PC-3 (cell line): ENCODE measurements around the gene ATP5IF1. TPM values are rescaled to one million over a fixed set of nuclear protein-coding genes. Genes with fewer than 3 reads are reported as not detected.
A peak's percentile ranks its signal among the peaks of the same experiment; 100 is the strongest.

ENCODE experiments used
- ATAC-seq: fragments of 200-7000 bp; cut with Tn5 transposase; 2 replicates; pipeline ENCODE4 v1.9.1; 2020; ENCODE audit warnings: mild to moderate bottlenecking, moderate library complexity
- BruUV-seq: library from RNA; stranded (reverse); fragments of 400-500 nt; replicated peaks from 2 replicates; lab custom pipeline; 2021; lab: Mats Ljungman, UMichigan
- CTCF ChIA-PET: fragments of 300-600 bp; sonication (Branson Sonifier 250); formaldehyde crosslinking; loops from one replicate; lab custom pipeline; 2022; ENCODE audit warnings: antibody characterized with exemption; lab: Charles Lee
- POLR2A ChIA-PET: fragments of 300-600 bp; sonication (Branson Sonifier 250); formaldehyde crosslinking; loops from one replicate; lab custom pipeline; 2022; ENCODE audit warnings: antibody characterized with exemption; ENCODE audit not compliant: unreplicated experiment; lab: Charles Lee
- DNase-seq: peaks from one replicate; pipeline ENCODE4 v3.0.0-alpha.2; 2015
- H2AFZ ChIP-seq: fragments of 300-600 bp; sonication (generic); 2 replicates; pipeline ENCODE4 v1.6.0; 2016; ENCODE audit warnings: antibody characterized with exemption, low read length
- H3F3A ChIP-seq: fragments of 300-600 bp; sonication (generic); one replicate; pipeline ENCODE4 v1.6.0; 2017; ENCODE audit warnings: antibody characterized with exemption, low read length, control low read depth, mild to moderate bottlenecking; ENCODE audit not compliant: unreplicated experiment
- H3K27ac ChIP-seq: fragments of 300-600 bp; sonication (generic); 2 replicates; pipeline ENCODE4 v1.5.1; 2016; ENCODE audit warnings: mild to moderate bottlenecking, low read length
- H3K27me3 ChIP-seq: fragments of 300-600 bp; sonication (generic); 2 replicates; pipeline ENCODE4 v1.6.1; 2016; ENCODE audit warnings: low read length, mixed read lengths
- H3K36me3 ChIP-seq: fragments of 300-600 bp; sonication (generic); 2 replicates; pipeline ENCODE4 v1.6.1; 2016; ENCODE audit warnings: low read depth, mixed run types, low read length, mixed read lengths
- H3K4me1 ChIP-seq: fragments of 300-600 bp; sonication (generic); 2 replicates; pipeline ENCODE4 v1.5.1; 2016; ENCODE audit warnings: low read length; ENCODE audit not compliant: insufficient read depth
- H3K4me2 ChIP-seq: fragments of 300-600 bp; sonication (generic); 2 replicates; pipeline ENCODE4 v1.6.0; 2016; ENCODE audit warnings: low read length
- H3K4me3 ChIP-seq: fragments of 300-600 bp; sonication (generic); 2 replicates; pipeline ENCODE4 v1.5.1; 2016; ENCODE audit warnings: mild to moderate bottlenecking, low read length, mixed read lengths
- H3K79me2 ChIP-seq: fragments of 300-600 bp; sonication (generic); 2 replicates; pipeline ENCODE4 v1.6.1; 2017; ENCODE audit warnings: low read length, mixed read lengths
- H3K9ac ChIP-seq: fragments of 300-600 bp; sonication (generic); 2 replicates; pipeline ENCODE4 v1.6.0; 2016; ENCODE audit warnings: mild to moderate bottlenecking, low read length
- H3K9me2 ChIP-seq: fragments of 300-600 bp; sonication (generic); replicated peaks from 2 replicates; pipeline ENCODE4 v1.6.1; 2016; ENCODE audit warnings: mixed run types, low read length, mixed read lengths
- H3K9me3 ChIP-seq: fragments of 300-600 bp; sonication (generic); 2 replicates; pipeline ENCODE4 v1.6.1; 2016; ENCODE audit warnings: low read length, mixed read lengths
- H4K20me1 ChIP-seq: fragments of 300-600 bp; sonication (generic); 2 replicates; pipeline ENCODE4 v1.6.1; 2016; ENCODE audit warnings: low read length, mixed read lengths
- EZH2 ChIP-seq: fragments of 300-600 bp; sonication (generic); IDR thresholded peaks from one replicate; pipeline ENCODE4 v1.6.1; 2017; ENCODE audit warnings: antibody characterized with exemption, mild to moderate bottlenecking, low read length; ENCODE audit not compliant: unreplicated experiment
- EZH2phosphoT487 ChIP-seq: fragments of 300-600 bp; sonication (generic); IDR thresholded peaks from 2 replicates; pipeline ENCODE4 v1.6.1; 2018; ENCODE audit warnings: mild to moderate bottlenecking, antibody characterized with exemption, low read length, borderline replicate concordance
- intact Hi-C: fragments of 100-400 bp; cut with micrococcal nuclease; formaldehyde crosslinking; loops from 2 replicates; pipeline ENCODE4 v1.9.0; 2023
- total RNA-seq: library from RNA; depleted of rRNA; stranded (reverse); fragments of >200 nt; gene quantifications from 2 replicates; pipeline ENCODE4 v1.2.3, GENCODE V29; 2014
- TF ChIP-seq, protein P1 (sequence below): fragments of 300-600 bp; sonication (generic); conservative IDR thresholded peaks from 2 replicates; pipeline ENCODE4 v1.5.1; 2017; ENCODE audit warnings: antibody characterized with exemption, low read depth, mild to moderate bottlenecking, low read length

Gene ATP5IF1
- total RNA-seq, 1 experiment from 2014 or later, result 364 TPM

DNA sequence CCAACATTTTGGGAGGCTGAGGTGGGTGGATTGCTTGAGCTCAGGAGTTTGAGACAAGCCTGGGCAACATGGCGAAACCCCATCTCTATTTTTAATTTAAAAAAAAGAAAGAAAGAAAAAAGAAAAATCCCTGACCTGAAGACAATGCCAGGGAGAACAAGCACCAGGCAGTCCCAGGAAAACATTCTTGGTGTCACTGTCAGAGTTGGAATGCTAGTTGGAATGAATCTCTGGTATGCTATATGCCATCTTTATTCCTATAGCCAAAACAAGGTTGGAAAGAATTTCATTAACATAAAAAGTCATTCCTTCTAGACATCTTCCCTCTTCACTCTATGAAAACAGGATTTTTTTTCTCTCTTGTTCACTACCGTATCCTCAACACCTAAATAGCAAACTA, 5.9 kb upstream of the ATP5IF1 start:
- ChIA-PET CTCF (no interaction called here), POLR2A (no interaction called here)
- ATAC-seq, result no peak
- peaks cover 22% of the 10 kb centered on the region for H3K36me3 ChIP-seq
- no peaks in the 10 kb centered on the region for H4K20me1 ChIP-seq
- H3K4me2 ChIP-seq, result no peak overlapping the region
- no peak overlapping the region for H3K4me3 ChIP-seq
- H3K9me2 ChIP-seq, result no peaks in the 10 kb centered on the region
- H3K9ac ChIP-seq, result no peak overlapping the region
- no peak for TF ChIP-seq EZH2phosphoT487
- no peak for TF ChIP-seq EZH2
- TF ChIP-seq, protein P1, sequence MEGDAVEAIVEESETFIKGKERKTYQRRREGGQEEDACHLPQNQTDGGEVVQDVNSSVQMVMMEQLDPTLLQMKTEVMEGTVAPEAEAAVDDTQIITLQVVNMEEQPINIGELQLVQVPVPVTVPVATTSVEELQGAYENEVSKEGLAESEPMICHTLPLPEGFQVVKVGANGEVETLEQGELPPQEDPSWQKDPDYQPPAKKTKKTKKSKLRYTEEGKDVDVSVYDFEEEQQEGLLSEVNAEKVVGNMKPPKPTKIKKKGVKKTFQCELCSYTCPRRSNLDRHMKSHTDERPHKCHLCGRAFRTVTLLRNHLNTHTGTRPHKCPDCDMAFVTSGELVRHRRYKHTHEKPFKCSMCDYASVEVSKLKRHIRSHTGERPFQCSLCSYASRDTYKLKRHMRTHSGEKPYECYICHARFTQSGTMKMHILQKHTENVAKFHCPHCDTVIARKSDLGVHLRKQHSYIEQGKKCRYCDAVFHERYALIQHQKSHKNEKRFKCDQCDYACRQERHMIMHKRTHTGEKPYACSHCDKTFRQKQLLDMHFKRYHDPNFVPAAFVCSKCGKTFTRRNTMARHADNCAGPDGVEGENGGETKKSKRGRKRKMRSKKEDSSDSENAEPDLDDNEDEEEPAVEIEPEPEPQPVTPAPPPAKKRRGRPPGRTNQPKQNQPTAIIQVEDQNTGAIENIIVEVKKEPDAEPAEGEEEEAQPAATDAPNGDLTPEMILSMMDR, result no peak
- H3K79me2 ChIP-seq, result peaks cover 51% of the 10 kb centered on the region
- no peak for DNase-seq
- H3K9me3 ChIP-seq, result no peaks in the 10 kb centered on the region
- no peaks in the 10 kb centered on the region for H3K4me1 ChIP-seq
- H3K27me3 ChIP-seq, result no peaks in the 10 kb centered on the region
- H2AFZ ChIP-seq, result no peak overlapping the region
- H3K27ac ChIP-seq, result no peak overlapping the region
- no TSS peak for BruUV-seq
- intact Hi-C loops, result no loop called here
- H3F3A ChIP-seq, result no peaks in the 10 kb centered on the region

DNA sequence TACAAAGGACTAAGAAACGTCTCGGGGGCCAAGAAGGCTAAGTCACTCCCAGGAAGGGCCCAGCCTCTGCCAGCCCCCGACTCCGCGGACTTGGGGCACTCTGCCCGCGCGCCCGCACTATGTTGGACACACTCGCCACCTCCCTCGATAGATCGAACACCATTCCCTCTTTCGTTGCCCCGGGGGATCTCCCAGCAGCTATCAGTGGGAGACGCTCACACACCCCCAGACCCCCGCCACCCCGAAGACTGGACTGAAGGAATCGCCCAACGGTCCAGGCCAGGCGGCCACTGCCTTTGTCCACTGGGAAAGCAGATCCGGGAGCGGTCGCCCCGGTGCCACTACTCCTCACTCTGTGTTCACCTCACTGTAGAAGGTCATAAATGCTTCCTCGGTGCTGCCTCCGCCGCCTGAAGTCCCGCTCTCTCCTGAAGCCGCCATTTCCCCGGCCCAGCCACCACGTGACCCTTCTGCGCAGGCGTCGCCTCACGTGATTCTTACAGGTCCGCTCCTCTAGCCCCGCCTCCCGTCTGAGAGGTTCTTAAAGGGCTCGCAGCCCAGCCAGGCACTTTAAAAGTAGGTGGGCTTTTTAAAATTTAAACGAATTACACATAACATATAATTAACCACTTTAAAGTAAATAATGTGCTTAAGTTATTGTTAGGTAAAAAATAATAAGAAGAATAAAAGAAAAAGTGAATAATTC, 3.2 kb upstream of the ATP5IF1 start, which contains the start of gene DNAJC8:
Gene DNAJC8 (minus strand): TSS at position 472 of the 706 bp plus-strand sequence. CDS start 31 bp downstream, at position 441.
- Histone ChIP-seq H2AFZ (peak within 1 kb of the TSS; percentile 84), H3K79me2 (peaks cover 65% of the 10 kb centered on the region), H3K4me2 (peak within 1 kb of the TSS; percentile 79), H3K27ac (peak within 1 kb of the TSS; percentile 33), H3K9me2 (no peaks in the 10 kb centered on the region), H3K36me3 (peaks cover 13% of the 10 kb centered on the region), H3K9me3 (no peaks in the 10 kb centered on the region), H4K20me1 (no peaks in the 10 kb centered on the region), H3K4me1 (peaks cover 8% of the 10 kb centered on the region; the same call in 1 of the 2 replicates), H3K4me3 (peak within 1 kb of the TSS; percentile 92), H3K9ac (peak within 1 kb of the TSS; percentile 95), H3F3A (no peaks in the 10 kb centered on the region), H3K27me3 (no peaks in the 10 kb centered on the region)
- peak; percentile 87 for DNase-seq
- intact Hi-C loops, result no loop called here
- TF ChIP-seq, protein P1, result no peak
- TF ChIP-seq EZH2phosphoT487 (no peak), EZH2 (no peak)
- peak; percentile 51 for ATAC-seq
- POLR2A ChIA-PET, result interaction anchor here (0.6 kb wide), 1 partner anchor 13 kb away, joined by 3 read pairs; no protein-coding TSS in a partner anchor
- CTCF ChIA-PET, result no interaction called here
- BruUV-seq, result TSS peak; percentile 71

DNA sequence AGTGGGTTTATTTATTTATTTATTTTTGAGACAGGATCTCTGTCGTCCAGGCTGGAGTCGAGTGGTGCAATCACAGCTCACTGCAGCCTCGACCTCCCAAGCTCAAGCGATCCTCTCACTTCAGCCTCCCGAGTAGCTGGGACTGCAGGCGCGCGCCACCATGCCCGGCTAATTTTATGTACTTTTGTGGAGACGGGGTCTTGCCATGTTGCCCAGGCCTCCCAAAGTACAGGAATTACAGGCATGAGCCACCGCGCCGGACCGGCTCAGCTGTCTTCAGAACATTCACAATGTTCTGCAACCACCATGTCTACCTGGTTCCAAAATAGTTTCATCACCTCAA, 2.7 kb upstream of the ATP5IF1 start:
- TF ChIP-seq EZH2, result no peak
- TF ChIP-seq, protein P1, result no peak
- TF ChIP-seq EZH2phosphoT487, result no peak
- H3K27ac ChIP-seq, result no peak overlapping the region
- peak overlapping the region; percentile 84 for H2AFZ ChIP-seq
- no peaks in the 10 kb centered on the region for H3K9me3 ChIP-seq
- peaks cover 14% of the 10 kb centered on the region; the same call in 1 of the 2 replicates for H3K36me3 ChIP-seq
- H3K27me3 ChIP-seq, result no peaks in the 10 kb centered on the region
- ChIA-PET POLR2A (no interaction called here), CTCF (no interaction called here)
- intact Hi-C loops, result no loop called here
- peak overlapping the region; percentile 79 for H3K4me2 ChIP-seq
- H3K4me3 ChIP-seq, result peak overlapping the region; percentile 92; the same call in 1 of the 2 replicates
- H4K20me1 ChIP-seq, result no peaks in the 10 kb centered on the region
- H3K79me2 ChIP-seq, result peaks cover 70% of the 10 kb centered on the region
- no peak for ATAC-seq
- no peak for DNase-seq
- peak overlapping the region; percentile 95; the same call in 1 of the 2 replicates for H3K9ac ChIP-seq
- BruUV-seq, result no TSS peak
- peaks cover 8% of the 10 kb centered on the region; the same call in 1 of the 2 replicates for H3K4me1 ChIP-seq
- H3K9me2 ChIP-seq, result no peaks in the 10 kb centered on the region
- no peaks in the 10 kb centered on the region for H3F3A ChIP-seq
